HepG2 (cell line): ENCODE results near the gene NEK8. TPM values are rescaled to one million over a fixed set of nuclear protein-coding genes. Genes with fewer than 3 reads are reported as not detected.

Experiments
- FOXK2 ChIP-seq: fragments of 450-650 bp; IDR thresholded peaks from 2 replicates; pipeline ENCODE4 v1.6.1; 2016
- FOXO1 ChIP-seq: sonication (generic); formaldehyde crosslinking; IDR thresholded peaks from 2 replicates; pipeline ENCODE4 v1.4.0; 2020; ENCODE audit warnings: missing genetic modification reagents
- ZFP41 ChIP-seq: sonication (generic); formaldehyde crosslinking; IDR thresholded peaks from 2 replicates; pipeline ENCODE4 v1.4.0; 2020; ENCODE audit warnings: mild to moderate bottlenecking, missing genetic modification reagents, borderline replicate concordance
- ZNF121 ChIP-seq: sonication (generic); formaldehyde crosslinking; IDR thresholded peaks from 2 replicates; pipeline ENCODE4 v1.5.0; 2020; ENCODE audit warnings: mild to moderate bottlenecking, missing genetic modification reagents
- ZNF367 ChIP-seq: sonication (generic); formaldehyde crosslinking; IDR thresholded peaks from 2 replicates; pipeline ENCODE4 v1.4.0; 2020; ENCODE audit warnings: missing genetic modification reagents, borderline replicate concordance
- ZNF562 ChIP-seq: sonication (generic); formaldehyde crosslinking; IDR thresholded peaks from 2 replicates; pipeline ENCODE4 v1.8.0; 2022; ENCODE audit warnings: missing genetic modification reagents, borderline replicate concordance
- ZNF841 ChIP-seq: sonication (generic); formaldehyde crosslinking; IDR thresholded peaks from 2 replicates; pipeline ENCODE4 v1.8.1; 2023; ENCODE audit warnings: missing genetic modification reagents, borderline replicate concordance
- ZNF850 ChIP-seq: sonication (generic); formaldehyde crosslinking; conservative IDR thresholded peaks from 2 replicates; pipeline ENCODE4 v1.9.0; 2021; ENCODE audit warnings: mild to moderate bottlenecking, missing genetic modification reagents
- polyA plus RNA-seq, 8 experiments: library from polyadenylated mRNA; depleted of rRNA in 3 of 8; stranded (reverse) in 7 of 8; unstranded in 1 of 8; fragments of >200 nt; fragmentation: Illumina TruSeq in 4 of 8; extraction: Trizol in 4 of 8; gene quantifications; 2 replicates each; pipeline versions ENCODE4 v1.2.1 to v1.2.3, GENCODE V29; 2011 to 2016; ENCODE audit warnings: low read depth in 4 of 8, missing spikeins in 1 of 8, mixed read lengths in 1 of 8; ENCODE audit not compliant: insufficient read depth in 1 of 8
- total RNA-seq, 5 experiments: library from RNA; depleted of rRNA; stranded (reverse); fragments of >200 nt; fragmentation: Illumina TruSeq; extraction: Trizol; gene quantifications; 2 replicates each; pipeline ENCODE4 v1.2.3, GENCODE V29; 2016; ENCODE audit warnings: low read depth in 1 of 5
- TF ChIP-seq, protein P1 (sequence below): sonication (generic); formaldehyde crosslinking; IDR thresholded peaks from 2 replicates; pipeline ENCODE4 v1.5.1; 2020; ENCODE audit warnings: missing genetic modification reagents, mild to moderate bottlenecking, borderline replicate concordance
- TF ChIP-seq, protein P2 (sequence below): IDR thresholded peaks from 2 replicates; pipeline ENCODE4 v1.6.1; 2016; ENCODE audit warnings: low read depth, missing genetic modification reagents, missing compliant biosample characterization
- TF ChIP-seq, protein P3 (sequence below): sonication (generic); formaldehyde crosslinking; IDR thresholded peaks from 2 replicates; pipeline ENCODE4 v1.4.0; 2020; ENCODE audit warnings: missing genetic modification reagents

NEK8 gene
- total and polyA plus RNA-seq, 2 of the 13 experiments (the other 11 are each of a cell fraction or from before 2014, with no cell fraction given), result 5.8 to 13.5 TPM

DNA sequence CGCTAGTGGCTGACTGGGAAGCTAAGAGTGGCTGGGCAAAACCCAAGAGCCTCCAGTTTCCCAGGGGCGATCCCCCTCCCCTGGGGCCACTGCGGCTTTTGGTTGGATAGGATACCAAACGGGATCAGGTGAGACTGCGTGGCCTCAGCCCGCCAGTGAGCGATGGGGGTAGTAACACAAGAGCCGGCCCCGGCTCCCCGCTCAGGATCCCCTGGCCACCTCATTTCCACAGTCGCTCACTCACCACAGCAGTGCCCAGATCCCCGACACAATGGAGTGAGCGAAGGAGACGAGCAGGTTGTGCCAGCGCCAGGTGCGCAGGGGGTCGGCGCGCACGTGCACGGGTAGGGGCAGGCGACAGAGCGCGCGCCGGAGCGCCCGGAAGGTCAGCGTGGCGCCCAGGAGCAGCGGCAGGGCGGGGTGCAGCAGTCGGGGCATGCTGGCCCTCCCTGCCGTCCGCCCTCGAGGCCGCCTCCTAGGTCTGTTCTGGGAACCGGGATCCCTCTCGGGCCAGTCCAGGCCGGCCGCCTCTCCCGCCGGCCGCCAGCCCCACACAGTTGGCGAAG lies 2.8 kb upstream of the NEK8 start (continued):
- no peak; the same call in 1 of the 2 replicates for TF ChIP-seq ZNF367
- peak; percentile 67; the same call in 1 of the 2 replicates for TF ChIP-seq ZFP41
- TF ChIP-seq, protein P1, sequence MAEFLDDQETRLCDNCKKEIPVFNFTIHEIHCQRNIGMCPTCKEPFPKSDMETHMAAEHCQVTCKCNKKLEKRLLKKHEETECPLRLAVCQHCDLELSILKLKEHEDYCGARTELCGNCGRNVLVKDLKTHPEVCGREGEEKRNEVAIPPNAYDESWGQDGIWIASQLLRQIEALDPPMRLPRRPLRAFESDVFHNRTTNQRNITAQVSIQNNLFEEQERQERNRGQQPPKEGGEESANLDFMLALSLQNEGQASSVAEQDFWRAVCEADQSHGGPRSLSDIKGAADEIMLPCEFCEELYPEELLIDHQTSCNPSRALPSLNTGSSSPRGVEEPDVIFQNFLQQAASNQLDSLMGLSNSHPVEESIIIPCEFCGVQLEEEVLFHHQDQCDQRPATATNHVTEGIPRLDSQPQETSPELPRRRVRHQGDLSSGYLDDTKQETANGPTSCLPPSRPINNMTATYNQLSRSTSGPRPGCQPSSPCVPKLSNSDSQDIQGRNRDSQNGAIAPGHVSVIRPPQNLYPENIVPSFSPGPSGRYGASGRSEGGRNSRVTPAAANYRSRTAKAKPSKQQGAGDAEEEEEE (CRISPR knock-in tag), result no peak
- TF ChIP-seq ZNF850 (CRISPR knock-in tag), result no peak; the same call in 1 of the 2 replicates
- TF ChIP-seq, protein P2, sequence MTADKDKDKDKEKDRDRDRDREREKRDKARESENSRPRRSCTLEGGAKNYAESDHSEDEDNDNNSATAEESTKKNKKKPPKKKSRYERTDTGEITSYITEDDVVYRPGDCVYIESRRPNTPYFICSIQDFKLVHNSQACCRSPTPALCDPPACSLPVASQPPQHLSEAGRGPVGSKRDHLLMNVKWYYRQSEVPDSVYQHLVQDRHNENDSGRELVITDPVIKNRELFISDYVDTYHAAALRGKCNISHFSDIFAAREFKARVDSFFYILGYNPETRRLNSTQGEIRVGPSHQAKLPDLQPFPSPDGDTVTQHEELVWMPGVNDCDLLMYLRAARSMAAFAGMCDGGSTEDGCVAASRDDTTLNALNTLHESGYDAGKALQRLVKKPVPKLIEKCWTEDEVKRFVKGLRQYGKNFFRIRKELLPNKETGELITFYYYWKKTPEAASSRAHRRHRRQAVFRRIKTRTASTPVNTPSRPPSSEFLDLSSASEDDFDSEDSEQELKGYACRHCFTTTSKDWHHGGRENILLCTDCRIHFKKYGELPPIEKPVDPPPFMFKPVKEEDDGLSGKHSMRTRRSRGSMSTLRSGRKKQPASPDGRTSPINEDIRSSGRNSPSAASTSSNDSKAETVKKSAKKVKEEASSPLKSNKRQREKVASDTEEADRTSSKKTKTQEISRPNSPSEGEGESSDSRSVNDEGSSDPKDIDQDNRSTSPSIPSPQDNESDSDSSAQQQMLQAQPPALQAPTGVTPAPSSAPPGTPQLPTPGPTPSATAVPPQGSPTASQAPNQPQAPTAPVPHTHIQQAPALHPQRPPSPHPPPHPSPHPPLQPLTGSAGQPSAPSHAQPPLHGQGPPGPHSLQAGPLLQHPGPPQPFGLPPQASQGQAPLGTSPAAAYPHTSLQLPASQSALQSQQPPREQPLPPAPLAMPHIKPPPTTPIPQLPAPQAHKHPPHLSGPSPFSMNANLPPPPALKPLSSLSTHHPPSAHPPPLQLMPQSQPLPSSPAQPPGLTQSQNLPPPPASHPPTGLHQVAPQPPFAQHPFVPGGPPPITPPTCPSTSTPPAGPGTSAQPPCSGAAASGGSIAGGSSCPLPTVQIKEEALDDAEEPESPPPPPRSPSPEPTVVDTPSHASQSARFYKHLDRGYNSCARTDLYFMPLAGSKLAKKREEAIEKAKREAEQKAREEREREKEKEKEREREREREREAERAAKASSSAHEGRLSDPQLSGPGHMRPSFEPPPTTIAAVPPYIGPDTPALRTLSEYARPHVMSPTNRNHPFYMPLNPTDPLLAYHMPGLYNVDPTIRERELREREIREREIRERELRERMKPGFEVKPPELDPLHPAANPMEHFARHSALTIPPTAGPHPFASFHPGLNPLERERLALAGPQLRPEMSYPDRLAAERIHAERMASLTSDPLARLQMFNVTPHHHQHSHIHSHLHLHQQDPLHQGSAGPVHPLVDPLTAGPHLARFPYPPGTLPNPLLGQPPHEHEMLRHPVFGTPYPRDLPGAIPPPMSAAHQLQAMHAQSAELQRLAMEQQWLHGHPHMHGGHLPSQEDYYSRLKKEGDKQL (CRISPR knock-in tag), result no peak
- TF ChIP-seq ZNF562 (CRISPR knock-in tag), result no peak
- TF ChIP-seq ZNF121 (CRISPR knock-in tag), result no peak
- TF ChIP-seq FOXO1 (CRISPR knock-in tag), result peak; percentile 67
- TF ChIP-seq ZNF841 (CRISPR knock-in tag), result no peak
- TF ChIP-seq, protein P3, sequence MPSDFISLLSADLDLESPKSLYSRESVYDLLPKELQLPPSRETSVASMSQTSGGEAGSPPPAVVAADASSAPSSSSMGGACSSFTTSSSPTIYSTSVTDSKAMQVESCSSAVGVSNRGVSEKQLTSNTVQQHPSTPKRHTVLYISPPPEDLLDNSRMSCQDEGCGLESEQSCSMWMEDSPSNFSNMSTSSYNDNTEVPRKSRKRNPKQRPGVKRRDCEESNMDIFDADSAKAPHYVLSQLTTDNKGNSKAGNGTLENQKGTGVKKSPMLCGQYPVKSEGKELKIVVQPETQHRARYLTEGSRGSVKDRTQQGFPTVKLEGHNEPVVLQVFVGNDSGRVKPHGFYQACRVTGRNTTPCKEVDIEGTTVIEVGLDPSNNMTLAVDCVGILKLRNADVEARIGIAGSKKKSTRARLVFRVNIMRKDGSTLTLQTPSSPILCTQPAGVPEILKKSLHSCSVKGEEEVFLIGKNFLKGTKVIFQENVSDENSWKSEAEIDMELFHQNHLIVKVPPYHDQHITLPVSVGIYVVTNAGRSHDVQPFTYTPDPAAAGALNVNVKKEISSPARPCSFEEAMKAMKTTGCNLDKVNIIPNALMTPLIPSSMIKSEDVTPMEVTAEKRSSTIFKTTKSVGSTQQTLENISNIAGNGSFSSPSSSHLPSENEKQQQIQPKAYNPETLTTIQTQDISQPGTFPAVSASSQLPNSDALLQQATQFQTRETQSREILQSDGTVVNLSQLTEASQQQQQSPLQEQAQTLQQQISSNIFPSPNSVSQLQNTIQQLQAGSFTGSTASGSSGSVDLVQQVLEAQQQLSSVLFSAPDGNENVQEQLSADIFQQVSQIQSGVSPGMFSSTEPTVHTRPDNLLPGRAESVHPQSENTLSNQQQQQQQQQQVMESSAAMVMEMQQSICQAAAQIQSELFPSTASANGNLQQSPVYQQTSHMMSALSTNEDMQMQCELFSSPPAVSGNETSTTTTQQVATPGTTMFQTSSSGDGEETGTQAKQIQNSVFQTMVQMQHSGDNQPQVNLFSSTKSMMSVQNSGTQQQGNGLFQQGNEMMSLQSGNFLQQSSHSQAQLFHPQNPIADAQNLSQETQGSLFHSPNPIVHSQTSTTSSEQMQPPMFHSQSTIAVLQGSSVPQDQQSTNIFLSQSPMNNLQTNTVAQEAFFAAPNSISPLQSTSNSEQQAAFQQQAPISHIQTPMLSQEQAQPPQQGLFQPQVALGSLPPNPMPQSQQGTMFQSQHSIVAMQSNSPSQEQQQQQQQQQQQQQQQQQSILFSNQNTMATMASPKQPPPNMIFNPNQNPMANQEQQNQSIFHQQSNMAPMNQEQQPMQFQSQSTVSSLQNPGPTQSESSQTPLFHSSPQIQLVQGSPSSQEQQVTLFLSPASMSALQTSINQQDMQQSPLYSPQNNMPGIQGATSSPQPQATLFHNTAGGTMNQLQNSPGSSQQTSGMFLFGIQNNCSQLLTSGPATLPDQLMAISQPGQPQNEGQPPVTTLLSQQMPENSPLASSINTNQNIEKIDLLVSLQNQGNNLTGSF (CRISPR knock-in tag), result no peak; the same call in 1 of the 2 replicates
- no peak for TF ChIP-seq FOXK2
